Esophagus squamous epithelium (tissue), 5 donors: ENCODE results near the gene IL17RE. TPM values are rescaled to one million over a fixed set of nuclear protein-coding genes. Genes with fewer than 3 reads are reported as not detected.
"Not testable (repeated sequence)": the region's sequence is repeated elsewhere in the genome, so short reads cannot be mapped to it uniquely, and the experiment has no call there.

Experiments used
- DNase-seq: peaks from one replicate; lab custom pipeline; 2025; lab: John Stamatoyannopoulos, UW
- H3K27ac ChIP-seq, 4 donors: fragments of 200-600 bp; sonication (generic); one replicate each; pipeline ENCODE4 v1.5.1; 2016 to 2019; ENCODE audit warnings: mild to moderate bottlenecking in 1 of 4
- H3K27me3 ChIP-seq, 4 donors: fragments of 200-600 bp; sonication (generic); 1 replicate in 3 of 4; 2 replicates in 1 of 4; pipeline versions ENCODE4 v1.5.1 to v1.6.0; 2017 to 2021; ENCODE audit warnings: antibody characterized with exemption in 1 of 4
- H3K36me3 ChIP-seq, 3 donors: fragments of 200-600 bp; sonication (generic); one replicate each; pipeline ENCODE4 v1.5.1; 2016 to 2019
- H3K4me1 ChIP-seq, 3 donors: fragments of 200-600 bp; sonication (generic); one replicate each; pipeline ENCODE4 v1.5.1; 2017 to 2019
- H3K4me3 ChIP-seq, 4 donors: fragments of 200-600 bp; sonication (generic); 1 replicate in 3 of 4; 2 replicates in 1 of 4; pipeline ENCODE4 v1.5.1; 2016 to 2019; ENCODE audit warnings: mild to moderate bottlenecking in 2 of 4, moderate library complexity in 1 of 4
- H3K9me3 ChIP-seq, 3 donors: fragments of 200-600 bp; sonication (generic); one replicate each; pipeline ENCODE4 v1.5.1; 2016 to 2019
- POLR2A ChIP-seq, 4 donors: fragments of 450-650 bp; IDR thresholded peaks; one replicate each; pipeline ENCODE4 v1.6.1; 2017; ENCODE audit warnings: antibody characterized with exemption in 4 of 4, mild to moderate bottlenecking in 4 of 4, moderate library complexity in 3 of 4
- WGBS, 2 donors: methylation state at CpG; one replicate each; pipeline ENCODE4 v1.1.5; 2018; 5-methylcytosine and 5-hydroxymethylcytosine counted together
- intact Hi-C: fragments of 100-400 bp; cut with DNase I; formaldehyde crosslinking; loops from one replicate; pipeline ENCODE4 v1.15.0; 2022
- total RNA-seq, 4 donors: library from RNA; depleted of rRNA; stranded (reverse); fragments of >200 nt; gene quantifications; one replicate each; pipeline ENCODE4 v1.1.0, GENCODE V29; 2016
- TF ChIP-seq, protein P1 (sequence below), 6 experiments: fragments of 450-650 bp in 4 of 6; fragments of 200-600 bp in 2 of 6; sonication (generic) in 2 of 6; IDR thresholded peaks; one replicate each; pipeline ENCODE4 v1.5.1; 2016 to 2019; ENCODE audit warnings: antibody characterized with exemption in 6 of 6, mild to moderate bottlenecking in 4 of 6, moderate library complexity in 4 of 6
- donor health status: DM: yes; HTN: yes; CAD: no.

Gene IL17RE
- total RNA-seq, 4 donors from 2014 or later: 7.5 to 15.3 (median 12.1) TPM

DNA sequence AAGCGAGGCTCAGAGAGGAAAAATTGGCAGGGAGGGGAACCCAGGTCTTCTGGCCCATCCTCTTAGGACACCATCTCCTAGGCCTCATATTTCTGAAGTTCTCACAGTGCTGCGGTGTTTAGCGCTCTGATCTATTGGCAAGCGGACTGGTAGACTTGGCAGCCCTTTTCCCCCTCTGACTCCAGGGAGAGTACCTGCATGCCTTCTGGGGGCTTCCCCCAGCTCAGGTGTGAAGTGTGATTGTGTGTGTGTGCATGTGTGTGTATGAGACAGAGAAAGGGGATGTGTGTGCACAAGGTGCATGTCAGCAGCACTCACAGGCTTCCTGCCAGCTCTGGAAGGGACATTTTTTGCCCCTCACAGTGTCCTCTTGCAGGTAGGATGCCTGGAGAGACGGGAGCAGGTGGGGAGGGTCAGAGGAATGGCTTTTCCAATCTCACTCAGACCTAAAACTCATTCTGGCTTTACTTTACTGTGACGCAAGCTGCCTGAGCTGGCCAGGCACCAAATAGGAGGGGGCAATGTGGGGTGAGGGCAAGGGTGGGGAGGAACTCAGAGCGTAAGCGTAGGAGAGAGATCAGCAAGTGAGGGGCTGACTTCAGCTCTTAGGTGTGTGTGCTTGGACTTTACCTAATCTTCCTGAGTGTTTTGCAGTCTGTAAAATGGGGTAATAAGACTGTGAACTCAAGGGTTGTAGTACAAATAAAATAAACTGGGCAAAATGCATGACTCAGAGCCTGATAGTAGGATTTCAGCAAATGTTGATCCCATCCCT is 4.0 kb upstream of the IL17RE start:
- DNase-seq: no peak
- no peaks in the 10 kb centered on the region for H3K27me3 ChIP-seq
- peaks cover 0 to 1% (median 0%) of the 10 kb centered on the region in 3 donors for H3K36me3 ChIP-seq
- H3K27ac ChIP-seq: peak overlapping the region in 3 of 4 donors; percentile 39 to 58 (median 51)
- intact Hi-C loops: no loop called here
- no peaks in the 10 kb centered on the region for H3K9me3 ChIP-seq
- H3K4me3 ChIP-seq: no peak overlapping the region
- 48 to 77% methylated on average over 5 to 8 of the region's 8 CpGs for WGBS, 2 donors
- no peak for TF ChIP-seq POLR2A (IDR thresholded peaks at IDR 0.05)
- TF ChIP-seq, protein P1, sequence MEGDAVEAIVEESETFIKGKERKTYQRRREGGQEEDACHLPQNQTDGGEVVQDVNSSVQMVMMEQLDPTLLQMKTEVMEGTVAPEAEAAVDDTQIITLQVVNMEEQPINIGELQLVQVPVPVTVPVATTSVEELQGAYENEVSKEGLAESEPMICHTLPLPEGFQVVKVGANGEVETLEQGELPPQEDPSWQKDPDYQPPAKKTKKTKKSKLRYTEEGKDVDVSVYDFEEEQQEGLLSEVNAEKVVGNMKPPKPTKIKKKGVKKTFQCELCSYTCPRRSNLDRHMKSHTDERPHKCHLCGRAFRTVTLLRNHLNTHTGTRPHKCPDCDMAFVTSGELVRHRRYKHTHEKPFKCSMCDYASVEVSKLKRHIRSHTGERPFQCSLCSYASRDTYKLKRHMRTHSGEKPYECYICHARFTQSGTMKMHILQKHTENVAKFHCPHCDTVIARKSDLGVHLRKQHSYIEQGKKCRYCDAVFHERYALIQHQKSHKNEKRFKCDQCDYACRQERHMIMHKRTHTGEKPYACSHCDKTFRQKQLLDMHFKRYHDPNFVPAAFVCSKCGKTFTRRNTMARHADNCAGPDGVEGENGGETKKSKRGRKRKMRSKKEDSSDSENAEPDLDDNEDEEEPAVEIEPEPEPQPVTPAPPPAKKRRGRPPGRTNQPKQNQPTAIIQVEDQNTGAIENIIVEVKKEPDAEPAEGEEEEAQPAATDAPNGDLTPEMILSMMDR (IDR thresholded peaks at IDR 0.05): no peak
- peaks cover 11 to 52% (median 26%) of the 10 kb centered on the region in 3 donors for H3K4me1 ChIP-seq

DNA sequence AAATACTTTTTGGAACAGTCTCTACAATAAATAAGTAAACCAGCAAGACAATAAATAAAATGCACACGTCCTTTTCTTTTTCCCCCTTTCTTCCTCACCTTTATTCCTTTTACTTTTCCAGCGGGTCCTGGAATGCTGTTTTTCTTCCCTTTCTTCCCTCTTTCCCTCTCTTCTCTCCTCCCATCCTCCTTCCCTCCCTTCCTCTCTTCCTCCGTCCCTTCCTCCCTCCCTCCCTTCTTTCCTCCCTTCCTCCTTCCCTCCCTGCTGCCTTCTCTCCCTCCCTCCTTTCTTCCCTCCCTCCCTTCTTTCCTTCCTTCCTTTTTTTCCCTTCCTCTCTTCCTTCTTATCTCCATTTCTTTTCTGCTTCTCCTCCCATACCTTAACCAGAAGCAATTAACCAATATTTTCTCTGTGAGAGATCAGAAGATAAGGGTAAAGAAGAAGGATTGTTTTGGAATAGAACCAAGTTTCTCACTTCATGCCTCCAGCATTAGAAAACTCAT is 3.3 kb upstream of the IL17RE start:
- no peak for DNase-seq
- Histone ChIP-seq H3K27ac (no peak overlapping the region), H3K27me3 (no peaks in the 10 kb centered on the region), H3K9me3 (no peaks in the 10 kb centered on the region), H3K4me1 (peaks cover 11 to 52% (median 25%) of the 10 kb centered on the region in 3 donors), H3K36me3 (no peaks in the 10 kb centered on the region), H3K4me3 (no peak overlapping the region)
- no peak for TF ChIP-seq POLR2A (IDR thresholded peaks at IDR 0.05)
- TF ChIP-seq, protein P1 (IDR thresholded peaks at IDR 0.05): no peak
- WGBS, 2 donors: 46 to 65% methylated on average over 3 of the region's 3 CpGs
- intact Hi-C loops: no loop called here

DNA sequence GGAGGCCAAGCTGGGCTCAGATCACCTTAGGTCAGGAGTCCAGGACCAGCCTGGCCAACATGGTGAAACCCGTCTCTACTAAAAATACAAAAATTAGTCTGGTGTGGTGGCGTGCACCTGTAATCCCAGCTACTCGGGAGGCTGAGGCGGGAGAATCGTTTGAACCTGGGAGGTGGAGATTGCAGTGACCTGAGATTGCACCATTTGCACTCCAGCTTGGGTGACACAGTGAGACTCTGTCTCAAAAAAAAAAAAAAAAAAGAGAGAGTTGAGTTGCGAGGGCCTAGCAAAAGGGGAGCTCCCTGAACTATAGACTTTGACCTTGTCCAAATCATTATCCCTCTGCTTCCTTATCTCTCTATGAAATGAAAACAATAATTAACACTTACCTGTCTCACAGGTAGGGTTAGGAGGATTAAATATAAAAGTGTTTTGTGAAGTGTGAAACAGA is 1.7 kb upstream of the IL17RE start:
- H3K36me3 ChIP-seq, H3K27me3 ChIP-seq, H3K9me3 ChIP-seq, H3K4me3 ChIP-seq, H3K27ac ChIP-seq, intact Hi-C loops, DNase-seq: not testable (repeated sequence)
- H3K4me1 ChIP-seq: peaks cover 11 to 56% (median 25%) of the 10 kb centered on the region in 3 donors
- WGBS, 2 donors: 90 to 96% methylated on average over 6 of the region's 6 CpGs

DNA sequence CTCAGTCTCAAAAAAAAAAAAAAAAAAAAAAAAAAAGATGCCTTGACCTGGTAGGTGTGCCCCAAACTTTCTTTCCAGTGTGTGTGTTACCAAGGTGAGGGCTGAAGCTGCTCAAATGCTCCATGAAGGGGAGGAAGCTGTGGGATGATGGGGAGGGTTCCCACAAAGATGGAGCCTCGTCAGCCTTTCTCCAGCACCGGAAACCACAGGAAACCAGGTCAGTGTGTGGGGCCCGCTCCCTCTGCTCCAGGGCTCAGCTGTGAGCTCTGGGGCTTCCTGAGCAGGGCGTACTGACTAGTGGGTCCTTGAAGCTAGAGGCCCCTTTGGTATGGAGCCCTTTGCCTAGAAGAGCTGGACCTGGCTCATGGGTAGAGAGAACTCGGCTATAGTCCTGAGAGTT is 681 bp upstream of the IL17RE start:
- H3K27ac ChIP-seq: peak overlapping the region in 3 of 4 donors; percentile 77 to 83 (median 81)
- no peak for DNase-seq
- WGBS, 2 donors: 45 to 70% methylated on average over 2 to 4 of the region's 5 CpGs
- H3K4me1 ChIP-seq: peaks cover 11 to 53% (median 25%) of the 10 kb centered on the region in 3 donors
- H3K4me3 ChIP-seq: no peak overlapping the region
- H3K36me3 ChIP-seq: peaks cover 0 to 11% (median 0%) of the 10 kb centered on the region in 3 donors
- H3K9me3 ChIP-seq: no peaks in the 10 kb centered on the region
- intact Hi-C loops: no loop called here
- H3K27me3 ChIP-seq: no peaks in the 10 kb centered on the region
- TF ChIP-seq, protein P1 (IDR thresholded peaks at IDR 0.05): no peak
- no peak for TF ChIP-seq POLR2A (IDR thresholded peaks at IDR 0.05)

DNA sequence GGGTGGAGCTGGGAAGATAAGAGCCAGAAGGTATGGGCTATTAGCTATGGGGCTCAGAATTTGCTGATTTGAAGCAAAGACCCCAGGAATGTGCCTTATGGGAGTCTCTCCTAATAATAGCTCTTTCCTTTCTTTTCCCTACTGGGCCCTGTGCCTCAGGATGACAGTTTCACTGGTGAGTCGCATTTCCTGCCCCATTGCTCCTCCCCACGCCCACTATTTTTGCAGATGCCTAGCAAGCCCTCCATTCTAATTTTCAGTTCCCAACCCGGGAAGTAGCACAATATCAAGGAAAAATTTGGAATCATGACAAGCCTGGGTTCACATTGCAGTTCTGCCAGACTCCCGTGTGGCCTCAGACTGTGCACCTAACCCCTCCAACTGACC is 583 bp downstream of the IL17RE start:
- 3 to 9% methylated on average over 4 of the region's 4 CpGs for WGBS, 2 donors
- intact Hi-C loops: no loop called here
- H3K36me3 ChIP-seq: peaks cover 0 to 23% (median 0%) of the 10 kb centered on the region in 3 donors
- TF ChIP-seq, protein P1 (IDR thresholded peaks at IDR 0.05): no peak
- no peak for TF ChIP-seq POLR2A (IDR thresholded peaks at IDR 0.05)
- H3K27ac ChIP-seq: peak overlapping the region; percentile 76 to 83 (median 79)
- DNase-seq: no peak
- peak overlapping the region; percentile 33 to 65 (median 48) for H3K4me3 ChIP-seq
- H3K9me3 ChIP-seq: no peaks in the 10 kb centered on the region
- H3K4me1 ChIP-seq: peaks cover 10 to 40% (median 16%) of the 10 kb centered on the region in 3 donors
- H3K27me3 ChIP-seq: no peaks in the 10 kb centered on the region
